ENCODE measurements around the gene SPOCK1.

The SPOCK1 gene

DNA sequence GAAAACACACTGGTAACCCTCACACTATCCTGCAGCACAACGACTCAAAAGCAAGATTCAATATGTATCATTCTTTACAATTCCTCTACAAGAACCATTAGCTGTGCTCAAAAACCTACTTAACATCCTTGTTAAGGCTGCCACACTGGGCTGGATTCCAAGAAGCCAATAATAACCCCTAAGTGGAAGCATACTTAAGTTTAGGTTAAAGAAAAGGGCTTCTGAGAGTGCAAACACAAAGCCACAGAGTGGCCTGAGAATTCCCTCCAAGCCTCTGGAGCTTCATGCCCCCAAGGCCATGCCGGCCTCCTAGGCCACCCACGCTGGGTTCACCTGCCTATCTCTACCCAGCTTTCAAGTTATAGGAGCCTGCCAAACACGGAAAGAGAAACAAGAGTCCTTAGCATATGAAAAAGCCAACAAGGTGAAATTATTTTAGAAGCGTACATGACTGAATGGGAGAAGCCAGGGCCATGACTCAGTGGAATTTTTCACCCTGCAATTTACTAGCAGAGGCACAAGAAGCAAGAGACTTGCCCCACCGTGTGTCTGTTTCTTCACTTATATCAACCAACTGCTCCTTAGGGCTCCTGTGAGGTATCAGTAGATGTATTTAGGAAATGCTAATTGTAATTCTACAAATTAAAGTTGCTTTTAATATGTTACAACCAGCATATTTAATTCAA, 293.0 kb downstream of the SPOCK1 start:
- TF ChIP-seq TAF1 (IDR thresholded peaks at IDR 0.05; ENCODE audit: borderline replicate concordance, insufficient read depth, low read length) (no peak), REST (IDR thresholded peaks at IDR 0.05; ENCODE audit: insufficient read depth in 1 of 2, low read depth in 2 of 2, low read length in 2 of 2) (no peak), POLR2AphosphoS5 (IDR thresholded peaks at IDR 0.05; ENCODE audit: low read depth, low read length) (no peak), FOXP2 (optimal IDR thresholded peaks at IDR 0.05; ENCODE audit: borderline replicate concordance, extremely low read depth, extremely low read length, insufficient read depth) (no peak), SIN3A (IDR thresholded peaks at IDR 0.05; ENCODE audit: borderline replicate concordance, insufficient read depth, low read length) (no peak)

DNA sequence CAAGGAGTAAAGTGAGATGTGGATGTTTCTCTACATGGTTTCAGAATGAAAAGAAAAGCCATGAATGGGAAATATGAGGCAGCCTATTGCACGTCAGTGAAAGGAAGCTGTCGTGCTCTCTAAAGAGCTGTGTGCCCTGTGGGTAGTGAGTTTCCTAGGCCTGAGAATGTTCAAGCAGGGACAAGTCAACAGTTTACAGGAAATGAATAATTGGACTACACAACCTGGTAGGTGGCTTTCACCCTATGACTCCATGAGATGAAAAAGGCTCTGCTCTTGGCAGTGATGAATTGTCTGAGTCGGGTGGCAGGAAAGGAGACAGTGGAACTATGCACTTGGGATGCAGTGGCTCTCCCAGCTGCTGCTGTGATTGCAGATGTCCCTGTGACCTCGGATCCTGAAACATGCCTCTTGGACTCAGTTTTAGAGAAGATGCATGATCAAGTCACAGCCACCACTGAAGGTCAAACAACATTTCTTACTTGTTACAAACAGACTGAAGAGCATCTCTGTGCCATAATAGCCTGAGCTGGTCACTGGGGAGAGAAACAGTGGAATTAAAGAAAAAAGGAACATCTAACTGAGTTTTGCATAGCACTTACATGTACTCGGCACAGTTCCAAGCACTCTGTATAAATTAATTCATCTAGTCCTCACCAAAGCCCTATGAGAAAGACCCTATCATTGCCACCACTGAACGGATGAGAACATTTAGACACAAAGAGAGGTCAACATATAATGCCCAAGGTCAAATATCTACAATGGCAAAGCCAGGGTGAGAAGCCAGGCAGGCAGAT, 293.7 kb downstream of the SPOCK1 start:
- TF ChIP-seq POLR2AphosphoS5 (IDR thresholded peaks at IDR 0.05; ENCODE audit: low read depth, low read length) (no peak), SIN3A (IDR thresholded peaks at IDR 0.05; ENCODE audit: borderline replicate concordance, insufficient read depth, low read length) (no peak), FOXP2 (optimal IDR thresholded peaks at IDR 0.05; ENCODE audit: borderline replicate concordance, extremely low read depth, extremely low read length, insufficient read depth) (no peak), TAF1 (IDR thresholded peaks at IDR 0.05; ENCODE audit: borderline replicate concordance, insufficient read depth, low read length) (no peak), REST (IDR thresholded peaks at IDR 0.05; ENCODE audit: insufficient read depth in 1 of 2, low read depth in 2 of 2, low read length in 2 of 2) (no peak)

DNA sequence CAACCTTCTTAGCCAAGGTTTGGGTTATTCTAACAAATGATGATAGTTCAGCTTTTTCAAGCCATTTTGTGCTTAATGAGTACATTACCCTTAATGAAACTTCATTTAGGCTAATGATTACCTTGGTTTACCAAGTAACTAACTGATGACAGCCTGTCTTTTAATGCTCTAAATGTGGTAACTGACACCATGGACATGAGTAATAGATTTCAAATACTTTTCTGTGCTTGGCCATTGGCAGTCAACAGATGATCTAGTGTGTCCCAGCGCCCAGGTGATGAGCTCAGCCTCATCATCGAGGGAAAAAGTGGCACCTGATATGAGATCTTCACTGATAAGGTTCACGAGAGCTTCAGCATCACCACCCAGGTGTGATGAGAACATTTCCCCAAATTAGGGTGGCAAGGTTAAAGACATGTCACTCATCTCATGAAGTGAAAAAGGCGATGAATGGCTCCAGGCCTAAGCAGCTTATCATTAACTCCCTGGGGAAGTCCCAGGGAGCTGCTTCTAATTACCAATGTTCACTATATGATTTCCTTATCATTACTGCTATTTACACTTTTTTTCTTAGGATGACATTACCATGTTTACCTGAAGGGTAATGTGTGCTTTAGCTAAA, 296.0 kb downstream of the SPOCK1 start:
- TF ChIP-seq FOXP2 (optimal IDR thresholded peaks at IDR 0.05; ENCODE audit: borderline replicate concordance, extremely low read depth, extremely low read length, insufficient read depth), result no peak
- no peak for TF ChIP-seq SIN3A (IDR thresholded peaks at IDR 0.05; ENCODE audit: borderline replicate concordance, insufficient read depth, low read length)
- no peak for TF ChIP-seq TAF1 (IDR thresholded peaks at IDR 0.05; ENCODE audit: borderline replicate concordance, insufficient read depth, low read length)
- no peak for TF ChIP-seq REST (IDR thresholded peaks at IDR 0.05; ENCODE audit: insufficient read depth in 1 of 2, low read depth in 2 of 2, low read length in 2 of 2)
- TF ChIP-seq POLR2AphosphoS5 (IDR thresholded peaks at IDR 0.05; ENCODE audit: low read depth, low read length), result no peak

GRCh38 chr5:137201876-137202275, 297.2 kb downstream of the SPOCK1 start:
- no peak for TF ChIP-seq REST (IDR thresholded peaks at IDR 0.05; ENCODE audit: insufficient read depth in 1 of 2, low read depth in 2 of 2, low read length in 2 of 2)
- no peak for TF ChIP-seq SIN3A (IDR thresholded peaks at IDR 0.05; ENCODE audit: borderline replicate concordance, insufficient read depth, low read length)
- TF ChIP-seq POLR2AphosphoS5 (IDR thresholded peaks at IDR 0.05; ENCODE audit: low read depth, low read length), result no peak
- TF ChIP-seq FOXP2 (optimal IDR thresholded peaks at IDR 0.05; ENCODE audit: borderline replicate concordance, extremely low read depth, extremely low read length, insufficient read depth), result no peak
- no peak for TF ChIP-seq TAF1 (IDR thresholded peaks at IDR 0.05; ENCODE audit: borderline replicate concordance, insufficient read depth, low read length)
